22Rv1 (cell line): Measurements from ENCODE around the gene RCC1.

ENCODE experiments used
- ZFX ChIP-seq: fragments of 450-650 bp; IDR thresholded peaks from 2 replicates; pipeline ENCODE4 v1.6.1; 2017; ENCODE audit warnings: antibody characterized with exemption, borderline replicate concordance
- TF ChIP-seq, protein P1 (sequence below): fragments of 450-650 bp; IDR thresholded peaks from 2 replicates; pipeline ENCODE4 v1.5.1; 2017; ENCODE audit warnings: mild to moderate bottlenecking

DNA sequence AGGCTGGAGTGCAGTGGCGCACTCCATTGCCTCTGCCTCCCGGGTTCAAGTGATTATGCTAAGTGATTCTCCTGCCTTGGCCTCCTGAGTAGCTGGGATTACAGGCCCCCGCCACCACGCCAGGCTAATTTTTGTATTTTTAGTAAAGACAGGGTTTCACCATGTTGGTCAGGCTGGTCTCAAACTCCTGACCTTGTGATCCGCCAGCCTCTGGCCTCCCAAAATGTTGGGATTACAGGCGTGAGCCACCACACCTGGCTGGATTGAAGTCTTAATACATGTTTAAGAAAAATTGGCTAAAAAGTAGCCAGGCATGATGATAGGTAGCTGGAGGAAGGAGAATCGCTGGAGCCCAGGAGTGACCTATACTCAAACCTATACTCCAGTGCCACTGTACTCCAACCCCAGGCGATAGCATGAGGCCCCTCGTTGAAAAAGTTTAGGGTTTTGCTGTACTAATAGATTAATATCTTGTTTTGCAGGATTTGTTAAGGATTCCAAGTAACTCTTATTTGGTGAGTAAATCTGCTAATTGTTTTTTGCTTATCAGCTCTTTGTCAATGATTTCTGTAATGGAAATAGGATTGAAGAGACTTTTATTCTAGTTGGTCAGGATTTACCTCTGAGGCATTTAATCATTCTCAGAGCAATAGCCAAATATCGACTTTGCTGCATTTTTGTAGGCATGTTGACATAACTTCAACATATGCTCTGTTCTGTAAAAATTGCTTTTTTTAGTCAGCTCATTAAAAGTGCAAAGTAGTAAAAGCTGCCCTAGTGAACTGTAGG lies 2.0 kb downstream of the RCC1 start:
- TF ChIP-seq, protein P1, sequence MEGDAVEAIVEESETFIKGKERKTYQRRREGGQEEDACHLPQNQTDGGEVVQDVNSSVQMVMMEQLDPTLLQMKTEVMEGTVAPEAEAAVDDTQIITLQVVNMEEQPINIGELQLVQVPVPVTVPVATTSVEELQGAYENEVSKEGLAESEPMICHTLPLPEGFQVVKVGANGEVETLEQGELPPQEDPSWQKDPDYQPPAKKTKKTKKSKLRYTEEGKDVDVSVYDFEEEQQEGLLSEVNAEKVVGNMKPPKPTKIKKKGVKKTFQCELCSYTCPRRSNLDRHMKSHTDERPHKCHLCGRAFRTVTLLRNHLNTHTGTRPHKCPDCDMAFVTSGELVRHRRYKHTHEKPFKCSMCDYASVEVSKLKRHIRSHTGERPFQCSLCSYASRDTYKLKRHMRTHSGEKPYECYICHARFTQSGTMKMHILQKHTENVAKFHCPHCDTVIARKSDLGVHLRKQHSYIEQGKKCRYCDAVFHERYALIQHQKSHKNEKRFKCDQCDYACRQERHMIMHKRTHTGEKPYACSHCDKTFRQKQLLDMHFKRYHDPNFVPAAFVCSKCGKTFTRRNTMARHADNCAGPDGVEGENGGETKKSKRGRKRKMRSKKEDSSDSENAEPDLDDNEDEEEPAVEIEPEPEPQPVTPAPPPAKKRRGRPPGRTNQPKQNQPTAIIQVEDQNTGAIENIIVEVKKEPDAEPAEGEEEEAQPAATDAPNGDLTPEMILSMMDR = no peak
- no peak for TF ChIP-seq ZFX
